DMS 273 (cell line): ENCODE results near the gene TUBA1B.
"Not testable (repeated sequence)": the region's sequence is repeated elsewhere in the genome, so short reads cannot be mapped to it uniquely, and the experiment has no call there.

ENCODE experiments used
- DNase-seq: peaks from one replicate; lab custom pipeline; 2025; ENCODE audit not compliant: unreplicated experiment; lab: John Stamatoyannopoulos, UW

The TUBA1B gene

DNA sequence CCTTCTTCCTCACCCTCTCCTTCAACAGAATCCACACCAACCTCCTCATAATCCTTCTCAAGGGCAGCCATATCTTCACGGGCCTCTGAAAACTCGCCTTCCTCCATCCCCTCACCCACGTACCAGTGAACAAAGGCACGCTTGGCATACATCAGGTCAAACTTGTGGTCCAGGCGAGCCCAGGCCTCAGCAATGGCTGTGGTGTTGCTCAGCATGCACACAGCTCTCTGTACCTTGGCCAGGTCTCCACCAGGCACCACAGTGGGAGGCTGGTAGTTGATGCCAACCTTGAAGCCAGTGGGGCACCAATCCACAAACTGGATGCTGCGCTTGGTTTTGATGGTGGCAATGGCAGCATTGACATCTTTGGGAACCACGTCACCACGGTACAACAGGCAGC, 3.2 kb downstream of the TUBA1B start:
- DNase-seq: not testable (repeated sequence)

DNA sequence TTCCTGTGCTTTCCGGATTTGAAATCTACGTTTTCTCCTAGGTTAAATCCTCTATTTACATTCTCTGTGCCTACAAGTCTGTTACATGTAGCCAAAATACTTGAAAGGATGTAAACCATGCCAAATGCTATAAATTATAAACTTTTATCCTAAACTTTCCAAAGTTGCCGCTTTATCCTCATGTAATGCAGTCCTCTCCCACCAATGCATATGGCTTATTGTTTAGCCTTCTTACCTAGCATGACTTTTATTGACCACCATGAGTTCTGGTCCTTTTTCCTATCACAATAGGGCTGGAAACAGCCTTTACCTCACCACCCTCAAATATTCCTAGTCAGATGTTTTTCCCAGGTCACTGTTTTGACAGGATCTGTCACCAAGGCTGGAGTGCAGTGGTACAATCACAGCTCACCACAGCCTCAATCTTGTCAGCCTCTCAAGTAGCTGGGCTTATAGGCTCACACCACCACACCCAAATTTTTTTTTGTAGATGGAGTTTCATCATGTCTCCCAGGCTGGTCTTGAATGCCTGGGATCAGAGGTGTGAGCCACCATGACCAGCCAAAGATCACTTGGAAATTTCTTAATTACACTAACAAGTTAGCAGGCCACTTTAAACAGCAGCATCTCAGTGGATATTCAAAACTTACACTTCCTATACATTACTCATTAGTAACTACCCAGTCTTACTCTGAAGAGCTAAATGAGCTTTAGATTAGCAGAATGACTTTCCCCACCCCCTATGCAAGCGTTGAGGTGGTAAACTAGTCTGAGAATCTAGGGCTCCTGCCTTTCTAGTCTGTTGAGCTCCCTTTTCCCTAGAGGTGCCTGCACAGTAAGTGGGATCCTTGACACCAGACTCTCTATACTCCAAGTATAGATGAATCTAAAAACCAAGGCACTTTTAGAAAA, 4.1 kb downstream of the TUBA1B start:
- peak; percentile 67 for DNase-seq

DNA sequence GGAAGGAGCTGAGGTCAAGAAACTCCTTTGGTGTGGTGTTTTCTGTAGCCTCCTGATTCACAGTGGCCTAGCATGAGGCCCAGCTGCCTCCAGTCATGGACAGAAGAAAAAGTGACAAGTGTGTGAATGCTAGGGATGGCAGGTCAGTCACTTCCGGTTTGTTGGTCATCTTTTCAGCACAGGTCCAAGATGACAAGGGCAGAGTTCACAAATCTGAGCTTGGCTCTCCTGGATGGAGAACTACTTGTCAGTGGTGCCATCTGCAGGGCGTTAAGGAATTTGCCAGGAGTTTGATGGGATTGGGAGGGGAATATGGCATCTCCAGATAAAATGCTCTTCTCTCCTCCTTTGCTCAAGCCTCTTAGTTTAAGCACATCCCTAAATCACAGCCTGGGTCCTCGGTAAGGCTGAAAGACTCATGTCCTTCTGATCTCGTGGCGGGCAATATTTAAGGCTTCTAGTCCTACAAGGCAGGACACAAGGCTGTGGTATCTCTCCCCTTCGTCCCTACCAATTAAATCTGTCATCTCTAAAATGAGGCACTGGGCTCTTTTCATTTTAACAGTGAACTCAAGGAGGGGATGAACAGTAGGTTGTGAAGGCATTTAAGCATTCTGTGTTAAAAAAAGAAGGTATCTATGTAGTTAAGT, 10.0 kb downstream of the TUBA1B start:
- DNase-seq: peak; percentile 65

DNA sequence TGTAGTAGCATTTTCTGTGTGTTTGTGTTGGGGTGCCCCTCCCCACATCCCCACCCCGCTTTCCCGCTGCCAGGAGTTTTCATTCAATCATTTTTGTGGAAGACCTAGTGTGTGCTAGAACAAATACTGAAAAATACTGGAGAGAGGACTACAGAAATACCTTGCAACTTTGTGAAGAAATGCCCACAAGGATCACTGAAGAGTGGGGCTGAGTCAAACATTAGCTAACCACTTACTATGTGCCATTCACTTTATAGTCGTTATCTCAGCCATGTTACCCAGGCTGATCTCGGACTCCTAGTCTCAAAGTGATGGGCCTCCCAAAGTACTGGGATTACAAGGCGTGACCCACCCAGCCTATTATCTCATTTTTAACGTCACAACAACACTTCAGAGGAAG, 20.0 kb downstream of the TUBA1B start:
- no peak for DNase-seq

DNA sequence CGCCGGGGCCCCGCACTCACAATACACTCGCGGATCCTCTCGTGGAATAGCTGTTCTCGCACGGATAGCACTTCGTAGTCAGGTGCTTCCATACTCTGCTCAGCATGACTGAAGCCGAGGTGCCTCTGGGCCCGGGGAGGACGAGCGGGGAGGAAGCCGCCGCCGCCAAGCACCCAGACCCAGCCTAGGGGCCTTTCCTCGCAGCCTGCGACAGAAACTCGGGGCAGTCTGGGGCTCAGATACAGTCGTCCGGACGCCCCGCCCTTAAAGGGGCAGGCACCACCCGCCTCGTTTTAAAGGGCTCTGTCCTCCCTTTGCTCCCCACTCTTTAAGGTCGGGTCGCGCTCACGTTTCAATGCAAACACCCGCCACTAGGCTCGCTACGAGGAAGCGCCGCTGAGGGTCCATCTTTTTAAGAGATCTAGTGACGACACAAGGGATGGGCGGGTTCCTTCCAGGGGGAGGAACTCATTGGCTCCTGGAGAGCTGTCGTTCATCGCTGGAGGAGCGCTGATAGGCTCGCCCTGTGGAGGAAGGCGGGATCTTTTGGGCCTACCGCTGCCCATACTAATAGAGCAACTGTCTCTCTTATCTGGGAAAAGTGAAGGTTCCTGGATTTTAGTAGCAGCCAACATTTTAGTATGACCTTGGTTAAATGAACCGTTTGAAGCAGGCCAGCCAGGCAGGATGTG, 20.6 kb downstream of the TUBA1B start, which contains the start of gene LMBR1L:
TSS of gene LMBR1L (minus strand) at position 384 of the 692 bp plus-strand sequence. CDS start at position 92, 292 bp downstream.
- peak; percentile 97 for DNase-seq

DNA sequence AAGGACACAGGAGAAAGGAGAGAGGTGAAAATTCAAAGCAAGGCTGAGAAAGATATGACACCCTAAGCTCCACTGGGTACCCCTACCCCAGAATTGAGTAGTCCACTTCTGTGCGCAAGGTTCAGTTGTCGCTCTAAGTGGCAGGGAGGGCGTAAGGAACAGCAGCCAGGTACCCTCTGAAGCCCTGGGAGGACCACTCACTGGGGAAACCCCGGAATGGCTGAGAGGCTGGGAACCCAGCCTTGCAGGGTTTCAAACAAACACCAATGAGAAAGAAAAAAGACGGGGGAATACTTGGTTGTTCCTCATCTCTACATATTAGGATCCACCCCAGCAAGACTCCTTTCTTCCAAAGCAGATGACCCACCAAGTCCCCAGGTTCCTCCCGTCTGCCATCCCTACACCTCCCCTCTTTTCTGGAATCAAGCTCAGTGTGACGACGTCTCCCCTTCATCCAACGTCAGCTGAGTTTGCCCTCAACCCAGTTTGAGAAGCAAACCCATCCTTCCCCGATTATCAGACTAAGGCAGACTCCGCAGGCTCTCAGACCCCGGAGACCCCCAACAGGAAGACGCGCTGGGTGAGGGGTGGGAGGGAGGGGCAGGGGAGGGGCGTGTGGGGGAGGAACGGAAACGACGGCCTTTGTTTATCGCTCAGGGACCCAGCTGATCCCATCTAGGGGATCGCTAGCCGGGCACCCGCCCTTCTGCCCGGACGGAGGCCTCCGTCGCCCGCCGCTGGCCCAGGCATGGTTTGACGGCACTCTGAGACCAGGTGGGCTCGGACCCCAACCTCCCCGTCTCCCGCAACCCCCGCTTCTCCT, 21.3 kb downstream of the TUBA1B start:
- DNase-seq: peak; percentile 27

DNA sequence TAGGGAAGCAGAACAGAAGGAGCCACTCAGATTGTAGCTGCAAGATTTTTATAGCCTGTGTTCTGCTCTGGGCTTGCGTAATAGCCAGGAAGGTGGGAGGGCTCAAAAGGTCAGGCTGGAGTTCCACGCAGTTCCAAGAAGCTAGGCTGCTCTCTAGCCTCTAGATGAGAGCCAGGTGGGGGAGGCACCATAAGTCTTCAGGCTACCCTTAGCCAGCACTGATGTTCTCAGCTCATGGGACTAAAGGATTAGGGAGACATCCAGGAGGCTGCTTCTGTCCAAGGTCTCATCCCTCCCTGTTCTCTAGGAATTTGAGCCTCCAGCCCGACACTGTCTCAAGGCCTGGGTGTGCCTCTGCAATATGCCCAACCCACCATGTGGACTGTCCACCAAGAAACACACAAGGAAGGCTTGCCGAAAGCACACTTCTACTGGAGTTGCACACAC, 22.2 kb downstream of the TUBA1B start:
- DNase-seq: no peak

DNA sequence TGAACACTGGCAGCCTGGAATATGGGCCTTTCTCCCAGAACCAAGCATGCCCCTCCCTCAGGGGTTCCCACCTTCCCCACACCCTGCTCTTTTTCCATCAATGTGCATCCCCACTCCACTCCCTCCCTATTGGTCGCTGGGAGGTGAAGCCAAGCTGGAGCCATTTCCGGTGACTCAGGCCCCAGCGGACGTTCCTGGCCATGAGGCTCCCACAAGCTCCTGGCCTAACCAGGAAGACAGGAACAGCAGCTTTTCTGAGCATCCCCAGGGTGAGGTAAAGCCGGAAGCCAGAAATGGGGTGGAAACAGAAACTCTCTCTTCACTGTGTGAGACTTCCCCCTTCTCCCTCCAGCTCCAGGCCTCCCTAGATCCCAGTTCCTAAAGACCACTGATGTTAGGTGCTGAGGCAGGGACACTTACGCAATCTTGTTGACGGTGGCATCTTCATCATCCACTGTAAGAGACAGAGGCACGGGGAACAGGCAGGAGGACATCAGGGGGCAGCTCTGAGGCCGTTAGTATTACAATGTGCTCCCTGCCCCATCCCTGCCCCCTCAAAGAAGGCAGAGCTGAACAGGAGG, 25.6 kb downstream of the TUBA1B start:
- no peak for DNase-seq

DNA sequence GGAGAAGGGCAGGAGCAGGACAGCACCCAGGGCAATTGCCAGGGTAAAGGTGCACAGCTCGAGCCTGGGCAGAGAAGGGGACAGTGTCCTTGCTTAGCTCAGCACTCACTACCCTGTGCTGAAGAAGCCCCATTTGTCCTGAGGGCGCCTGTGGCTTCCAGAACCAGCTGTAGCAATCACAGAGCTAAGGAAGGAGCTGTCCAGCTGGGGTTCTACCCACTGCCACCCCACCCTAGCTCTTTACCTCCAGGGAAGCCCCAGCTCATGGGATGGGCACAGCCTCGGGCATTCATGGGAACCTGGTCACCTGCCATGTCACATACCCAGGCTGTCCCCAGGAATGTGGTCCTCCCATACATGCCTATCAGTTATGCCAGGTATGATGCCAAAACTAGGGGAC, 26.4 kb downstream of the TUBA1B start:
- DNase-seq: no peak

DNA sequence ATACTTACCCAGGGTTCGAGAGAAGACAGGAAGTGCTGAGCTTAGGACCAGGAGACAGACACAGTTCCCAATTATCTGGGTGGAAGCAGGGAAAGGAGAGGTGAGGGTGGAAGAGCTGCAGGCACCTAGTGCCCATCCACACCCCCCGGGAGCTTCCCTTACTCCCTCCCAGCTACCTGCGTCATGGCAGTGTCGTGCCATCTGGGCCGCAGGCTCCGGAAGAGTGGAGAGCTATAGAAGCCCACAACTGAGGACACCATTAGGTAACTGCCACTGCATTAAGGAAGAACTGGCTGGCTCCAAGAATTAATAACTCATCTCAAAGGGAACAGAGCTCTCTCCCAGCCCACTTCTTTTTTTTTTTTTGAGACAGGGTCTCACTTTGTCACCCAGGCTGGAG, 30.8 kb downstream of the TUBA1B start:
- no peak for DNase-seq

DNA sequence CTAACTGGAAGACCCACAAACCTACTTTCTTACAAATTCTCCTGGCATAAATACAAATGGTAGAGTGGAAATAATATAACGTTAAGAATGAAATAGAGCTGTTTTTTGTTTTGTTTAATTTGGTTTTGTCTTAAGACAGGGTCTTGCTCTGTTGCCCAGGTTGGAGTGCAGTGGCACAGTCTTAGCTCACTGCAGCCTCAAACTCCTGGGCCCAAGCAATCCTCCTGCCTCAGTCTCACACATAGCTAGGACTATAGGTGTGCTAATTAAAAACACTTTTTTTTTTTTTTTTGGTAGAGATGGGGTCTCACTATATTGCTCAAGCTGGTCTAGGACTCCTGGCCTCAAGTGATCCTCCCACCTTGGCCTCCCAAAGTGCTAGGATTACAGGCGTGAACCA, 32.5 kb downstream of the TUBA1B start:
- no peak for DNase-seq

DNA sequence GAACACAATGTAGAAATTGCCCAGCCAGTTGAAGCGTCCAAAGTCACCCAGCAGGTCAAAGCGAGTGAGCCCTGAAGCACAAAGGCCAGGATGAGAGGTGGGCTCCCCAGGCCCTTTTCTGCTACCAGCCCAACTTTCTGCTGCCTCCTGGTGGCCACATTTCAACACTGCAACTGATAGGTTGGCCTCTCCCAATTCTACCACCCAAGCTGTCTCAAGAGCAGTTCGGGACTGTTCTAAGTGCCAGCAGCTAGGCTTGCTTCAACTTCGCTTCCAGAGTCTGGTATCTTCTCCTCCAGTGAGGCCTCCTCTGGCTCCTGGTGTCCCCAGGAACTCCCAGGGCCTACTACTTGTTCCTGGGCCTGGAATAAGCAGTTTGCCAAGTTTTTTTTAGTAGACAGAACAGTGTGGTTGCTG, 33.2 kb downstream of the TUBA1B start:
- peak; percentile 69 for DNase-seq

DNA sequence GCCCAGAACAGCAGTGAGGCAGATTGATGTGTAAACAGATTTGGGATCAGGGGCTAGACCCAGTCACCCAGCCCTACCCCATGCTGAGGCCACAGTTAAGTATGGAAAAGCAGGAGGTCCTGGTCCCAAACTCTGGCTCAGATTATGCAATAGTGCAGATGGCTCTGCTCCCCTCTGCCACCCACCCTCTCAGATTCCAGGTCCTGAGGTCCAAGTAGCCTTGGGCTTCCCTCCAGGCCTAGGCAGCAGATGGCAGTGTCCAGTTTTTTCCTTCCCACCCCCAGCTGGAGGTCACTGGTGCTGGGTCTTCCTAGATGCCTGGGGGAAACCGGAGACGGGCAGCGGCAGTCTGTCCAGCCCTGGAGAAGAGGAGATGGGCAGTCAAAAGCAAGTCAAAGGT, 33.8 kb downstream of the TUBA1B start:
- DNase-seq: no peak

DNA sequence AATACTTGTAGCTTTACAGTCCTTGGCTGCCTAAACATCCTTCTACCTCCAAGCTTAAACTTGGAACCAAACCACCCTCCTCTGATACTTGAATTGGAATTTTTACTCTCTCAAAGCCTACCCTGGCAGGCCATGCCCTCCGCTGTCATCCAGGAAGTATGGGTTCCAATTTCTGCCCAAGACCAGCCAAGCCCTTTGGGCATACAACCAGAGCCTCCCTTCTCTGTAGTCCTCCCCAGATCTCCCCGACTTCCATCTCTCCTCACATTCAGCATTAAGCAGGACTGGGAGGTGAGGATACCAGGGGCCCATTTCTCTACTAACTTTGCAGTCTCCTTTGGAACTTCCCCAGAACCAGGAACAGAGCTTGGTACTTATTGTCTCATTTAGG, 36.2 kb downstream of the TUBA1B start:
- DNase-seq: no peak

DNA sequence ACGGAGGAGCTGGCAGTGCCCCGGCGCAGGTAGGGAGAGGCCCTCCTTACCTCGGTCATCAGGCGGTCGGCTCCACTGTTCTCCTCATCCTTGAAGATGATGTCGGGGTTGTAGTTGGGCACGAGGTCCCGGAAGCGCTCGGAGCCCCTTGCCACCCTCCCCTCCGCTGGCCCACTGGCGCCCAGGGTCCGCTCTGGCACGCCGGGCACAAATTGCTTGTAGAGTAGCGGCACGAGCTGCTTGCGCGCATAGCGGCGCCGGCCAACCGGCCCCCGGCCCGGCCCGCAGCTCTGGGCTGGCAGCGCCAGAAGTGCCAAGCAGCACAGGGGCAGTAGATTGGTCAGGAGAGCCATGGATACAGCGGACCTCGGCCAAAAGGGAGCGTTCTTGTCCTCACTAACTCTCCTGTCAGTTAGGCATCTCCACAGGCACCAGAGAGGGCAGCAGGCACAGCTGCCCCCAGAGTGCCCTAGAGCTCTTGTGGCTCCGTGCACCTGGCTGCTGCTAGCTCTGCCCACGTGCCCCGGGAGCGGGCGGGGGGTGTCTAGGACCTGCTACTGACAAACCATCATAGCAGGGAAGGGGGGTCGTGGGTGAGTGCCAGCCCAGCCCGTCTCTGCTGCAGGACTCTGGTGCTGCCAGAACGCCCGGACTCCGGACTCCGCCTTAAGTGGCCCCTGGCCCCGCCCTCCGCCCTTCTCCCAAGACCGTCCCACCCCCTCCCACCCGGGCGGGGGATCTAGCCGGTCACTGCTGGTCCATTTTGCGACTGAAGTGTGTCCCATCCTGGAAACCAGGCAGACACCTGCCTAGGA, 36.8 kb downstream of the TUBA1B start, which contains the start of gene DHH:
TSS of gene DHH (minus strand) at position 642 of the 815 bp plus-strand sequence. CDS start at position 353, 289 bp downstream.
- DNase-seq: peak; percentile 61

DNA sequence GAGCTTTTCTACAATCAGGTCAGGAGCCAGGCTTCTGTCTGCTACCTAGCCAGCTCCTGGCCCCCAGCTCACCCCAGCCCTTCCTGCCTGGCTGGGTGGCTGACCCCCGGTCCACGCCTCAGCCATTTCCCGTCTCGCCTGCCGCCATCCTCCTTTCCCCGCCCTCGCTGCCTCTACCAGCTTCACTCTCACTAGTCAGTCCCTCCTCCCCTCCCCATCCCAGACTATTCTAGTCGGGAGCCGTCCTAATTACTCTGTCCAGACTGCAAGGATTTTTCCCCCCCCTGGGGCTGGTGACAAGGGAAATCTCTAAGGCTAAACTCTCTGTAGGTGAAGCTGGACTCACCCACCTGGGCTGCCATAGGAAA, 37.4 kb downstream of the TUBA1B start:
- peak; percentile 23 for DNase-seq

DNA sequence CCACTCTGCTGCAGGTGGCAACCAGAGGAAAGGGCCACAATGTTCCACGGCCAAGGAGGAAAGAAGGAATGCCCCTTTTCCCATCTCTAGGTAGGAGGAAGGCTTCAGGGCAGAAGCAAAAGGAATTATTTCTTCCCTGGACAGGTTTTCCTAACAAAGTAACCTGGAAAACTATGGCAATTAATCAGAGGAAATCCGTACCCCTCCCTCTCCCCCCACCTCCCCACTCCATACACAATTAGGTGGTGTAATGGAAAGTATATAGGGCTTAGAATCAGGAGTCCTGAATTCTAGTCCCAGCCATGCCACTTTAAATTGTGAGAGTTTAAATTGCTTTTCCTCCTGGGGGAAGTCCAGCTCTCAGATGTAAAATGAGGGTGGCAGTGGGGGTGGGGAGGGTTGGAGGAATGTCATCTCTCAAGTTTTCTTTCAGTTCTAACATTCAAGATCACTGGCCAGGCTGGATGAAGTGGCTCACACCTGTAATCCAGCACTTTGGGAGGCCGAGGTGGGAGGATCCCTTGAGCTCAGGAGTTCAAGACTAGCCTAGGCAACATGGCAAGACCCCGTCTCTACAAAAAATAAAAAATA, 38.3 kb downstream of the TUBA1B start:
- DNase-seq: no peak

DNA sequence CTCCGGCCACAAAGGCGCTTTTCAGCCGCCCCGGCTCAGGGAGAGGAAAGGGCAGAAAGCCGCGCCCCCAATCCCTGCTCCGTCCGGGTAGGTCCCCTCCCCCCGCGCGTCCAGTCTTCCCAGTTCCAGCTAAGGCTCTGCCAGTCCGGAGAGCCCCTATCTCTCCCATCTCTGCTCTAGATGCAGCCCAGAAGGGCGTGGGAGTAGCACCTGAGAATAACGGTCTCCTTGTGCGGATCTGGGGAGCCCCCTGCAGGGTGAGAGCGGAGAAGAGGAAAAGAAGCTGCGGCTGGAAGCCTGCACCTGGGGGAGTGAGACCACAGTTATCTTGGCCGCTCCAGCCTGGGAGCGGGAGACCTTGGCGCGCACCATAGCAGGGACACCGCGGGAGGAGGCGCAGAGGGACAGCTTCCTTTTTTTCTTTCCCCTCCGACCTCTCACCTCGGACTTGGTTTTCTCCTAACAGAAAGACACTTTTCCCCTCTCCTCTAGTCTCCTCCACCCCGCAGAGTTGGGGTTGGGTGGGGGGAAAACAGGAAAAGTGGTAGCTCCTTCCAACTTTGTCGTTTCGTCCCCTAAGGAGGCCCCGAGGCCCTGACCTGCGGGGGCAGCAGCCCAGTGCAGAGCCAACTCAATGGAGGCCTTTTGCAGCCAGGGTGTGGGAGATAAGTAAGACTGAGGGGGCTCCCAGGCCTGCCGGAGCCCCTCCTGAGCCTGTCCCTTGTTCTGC, 38.9 kb downstream of the TUBA1B start:
- peak; percentile 72 for DNase-seq

DNA sequence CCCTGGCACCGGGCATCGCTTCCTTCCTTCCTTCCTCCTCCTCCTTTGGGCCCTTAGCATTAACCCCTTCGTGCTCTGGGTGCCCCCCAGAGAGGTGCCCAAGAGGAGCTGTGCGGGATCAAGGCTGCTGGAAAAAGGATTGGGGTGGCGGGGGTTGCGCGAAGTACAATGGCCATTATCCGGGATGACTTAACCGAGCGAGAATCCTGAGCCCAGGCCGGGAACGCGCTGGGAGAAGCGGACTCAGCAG, 39.4 kb downstream of the TUBA1B start:
- DNase-seq: no peak
